ENCODE data around the gene PROP1.

DNA sequence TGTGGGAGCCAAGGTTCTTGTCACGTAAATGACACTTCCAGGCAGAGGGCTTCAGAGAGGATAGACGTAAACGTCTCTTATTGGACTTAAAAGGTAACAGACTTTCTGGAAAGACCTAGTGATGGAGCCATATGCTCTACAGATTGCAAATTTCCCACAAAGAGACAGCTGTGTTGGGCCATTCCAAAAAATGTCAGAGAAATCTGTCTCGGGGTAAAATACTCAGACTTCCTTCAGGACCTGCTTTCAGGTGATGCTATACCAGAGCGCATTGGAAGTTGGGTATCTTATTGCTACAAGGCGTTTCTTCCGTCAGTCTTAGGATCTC is 29.2 kb downstream of the PROP1 start:
- TF ChIP-seq, protein P1, sequence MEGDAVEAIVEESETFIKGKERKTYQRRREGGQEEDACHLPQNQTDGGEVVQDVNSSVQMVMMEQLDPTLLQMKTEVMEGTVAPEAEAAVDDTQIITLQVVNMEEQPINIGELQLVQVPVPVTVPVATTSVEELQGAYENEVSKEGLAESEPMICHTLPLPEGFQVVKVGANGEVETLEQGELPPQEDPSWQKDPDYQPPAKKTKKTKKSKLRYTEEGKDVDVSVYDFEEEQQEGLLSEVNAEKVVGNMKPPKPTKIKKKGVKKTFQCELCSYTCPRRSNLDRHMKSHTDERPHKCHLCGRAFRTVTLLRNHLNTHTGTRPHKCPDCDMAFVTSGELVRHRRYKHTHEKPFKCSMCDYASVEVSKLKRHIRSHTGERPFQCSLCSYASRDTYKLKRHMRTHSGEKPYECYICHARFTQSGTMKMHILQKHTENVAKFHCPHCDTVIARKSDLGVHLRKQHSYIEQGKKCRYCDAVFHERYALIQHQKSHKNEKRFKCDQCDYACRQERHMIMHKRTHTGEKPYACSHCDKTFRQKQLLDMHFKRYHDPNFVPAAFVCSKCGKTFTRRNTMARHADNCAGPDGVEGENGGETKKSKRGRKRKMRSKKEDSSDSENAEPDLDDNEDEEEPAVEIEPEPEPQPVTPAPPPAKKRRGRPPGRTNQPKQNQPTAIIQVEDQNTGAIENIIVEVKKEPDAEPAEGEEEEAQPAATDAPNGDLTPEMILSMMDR (optimal IDR thresholded peaks at IDR 0.05 in 1 of 3, IDR thresholded peaks at IDR 0.05 in 1 of 3, conservative IDR thresholded peaks at IDR 0.05 in 1 of 3; ENCODE audit: extremely low read depth in 1 of 3, insufficient read depth in 2 of 3, low read length in 3 of 3): no peak
- no peak for TF ChIP-seq EZH2 (IDR thresholded peaks at IDR 0.05; ENCODE audit: low read length)
